Stimulated activated CD8-positive, alpha-beta memory T cell treated with anti-CD3 and anti-CD28 coated beads, Interleukin-12 subunit alpha, Interleukin-12 subunit beta, amount 100 ng/mL, for 24 hours (primary cell): Measurements from ENCODE around the gene SSH2.

ENCODE experiments used
- DNase-seq: peaks from one replicate; pipeline ENCODE4 v3.0.0-alpha.2; 2020; ENCODE audit errors: extremely low read depth

The SSH2 gene

DNA sequence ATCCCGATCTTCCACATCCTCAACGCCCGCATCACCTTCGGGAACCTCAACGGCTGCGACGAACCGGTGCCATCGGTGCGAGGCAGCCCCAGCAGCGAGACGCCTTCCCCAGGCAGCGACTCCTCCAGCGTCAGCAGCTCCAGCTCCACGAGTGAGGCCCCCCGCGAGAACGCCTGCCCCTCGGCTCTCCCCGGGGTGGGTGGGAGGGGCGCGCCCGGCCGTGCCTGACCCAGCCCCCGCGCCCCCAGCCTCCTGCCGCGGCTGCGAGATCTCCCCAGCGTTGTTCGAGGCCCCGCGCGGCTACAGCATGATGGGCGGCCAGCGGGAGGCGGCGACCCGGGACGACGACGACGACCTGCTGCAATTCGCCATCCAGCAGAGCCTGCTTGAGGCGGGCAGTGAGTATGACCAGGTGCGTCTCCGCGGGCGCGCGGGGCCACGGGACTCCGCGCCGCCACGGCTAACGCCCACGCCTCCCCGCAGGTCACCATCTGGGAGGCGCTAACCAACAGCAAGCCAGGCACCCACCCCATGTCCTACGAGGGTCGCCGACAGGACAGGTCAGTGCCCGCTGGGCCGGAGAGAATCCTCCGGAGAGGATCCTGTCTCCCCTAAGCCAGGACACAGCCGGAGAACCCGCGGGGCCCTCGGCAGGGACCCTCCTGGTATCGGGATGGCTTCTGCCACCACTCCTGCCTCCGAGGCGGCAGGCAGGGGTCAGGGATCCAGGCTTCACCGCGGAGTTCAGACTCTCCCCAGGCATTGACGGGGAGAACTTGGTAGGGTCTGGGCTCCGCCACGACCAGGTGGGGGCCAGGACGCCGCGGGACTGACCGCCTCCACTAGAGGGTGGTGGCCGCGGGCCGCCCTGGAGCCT is 317.4 kb downstream of the SSH2 start:
- no peak for DNase-seq

DNA sequence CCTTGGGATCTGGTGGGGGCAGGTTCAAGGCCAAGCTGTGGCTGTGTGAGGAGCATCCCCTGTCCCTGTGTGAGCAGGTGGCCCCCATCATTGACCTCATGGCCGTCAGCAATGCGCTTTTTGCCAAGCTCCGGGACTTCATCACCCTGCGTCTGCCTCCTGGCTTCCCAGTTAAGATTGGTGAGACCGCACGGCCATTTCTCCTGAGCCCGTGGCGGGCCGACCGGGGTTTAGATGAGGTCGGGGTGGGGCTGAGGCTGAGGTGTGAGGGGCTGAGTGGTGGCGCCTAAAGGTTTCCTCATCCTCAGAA is 318.0 kb downstream of the SSH2 start:
- no peak for DNase-seq

GRCh38 chr17:29611351-29612093 is 318.5 kb downstream of the SSH2 start:
- DNase-seq, result no peak

DNA sequence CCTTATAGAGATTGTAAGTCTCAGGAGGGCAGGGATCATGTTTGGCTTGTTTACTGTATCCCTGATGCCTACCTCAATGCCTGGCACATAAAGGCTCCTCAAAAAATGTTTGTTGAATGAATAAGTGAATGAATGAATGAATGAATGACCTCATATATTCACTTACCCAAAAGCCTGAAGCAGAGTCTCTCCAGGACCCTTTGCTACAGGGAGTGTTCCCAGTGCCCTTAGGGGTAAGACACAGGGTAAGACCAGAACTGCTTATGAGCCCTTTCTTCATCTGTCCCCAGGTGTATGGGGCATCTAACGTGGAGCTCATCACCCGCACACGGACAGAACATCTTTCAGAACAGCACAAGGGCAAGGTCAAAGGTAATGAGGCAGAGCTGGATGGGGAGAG is 319.6 kb downstream of the SSH2 start:
- DNase-seq, result no peak

DNA sequence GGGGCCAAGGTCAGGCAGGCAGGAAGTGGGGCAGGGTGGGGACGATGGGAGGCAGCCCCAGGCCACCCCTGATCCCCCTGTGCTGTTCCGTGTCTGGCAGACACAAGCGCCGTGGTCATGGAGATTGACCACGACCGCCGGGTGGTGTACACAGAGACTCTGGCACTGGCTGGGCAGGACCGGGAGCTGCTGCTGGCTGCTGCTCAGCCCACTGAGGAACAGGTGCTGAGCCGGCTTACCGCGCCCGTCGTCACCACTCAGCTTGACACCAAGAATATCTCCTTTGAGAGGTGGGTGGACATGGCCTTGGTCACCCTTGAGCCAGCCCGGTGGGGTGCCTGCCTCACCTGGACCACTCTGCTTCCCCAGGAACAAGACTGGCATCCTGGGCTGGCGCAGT is 321.0 kb downstream of the SSH2 start:
- DNase-seq, result no peak

GRCh38 chr17:29607557-29608195 is 322.4 kb downstream of the SSH2 start:
- no peak for DNase-seq

DNA sequence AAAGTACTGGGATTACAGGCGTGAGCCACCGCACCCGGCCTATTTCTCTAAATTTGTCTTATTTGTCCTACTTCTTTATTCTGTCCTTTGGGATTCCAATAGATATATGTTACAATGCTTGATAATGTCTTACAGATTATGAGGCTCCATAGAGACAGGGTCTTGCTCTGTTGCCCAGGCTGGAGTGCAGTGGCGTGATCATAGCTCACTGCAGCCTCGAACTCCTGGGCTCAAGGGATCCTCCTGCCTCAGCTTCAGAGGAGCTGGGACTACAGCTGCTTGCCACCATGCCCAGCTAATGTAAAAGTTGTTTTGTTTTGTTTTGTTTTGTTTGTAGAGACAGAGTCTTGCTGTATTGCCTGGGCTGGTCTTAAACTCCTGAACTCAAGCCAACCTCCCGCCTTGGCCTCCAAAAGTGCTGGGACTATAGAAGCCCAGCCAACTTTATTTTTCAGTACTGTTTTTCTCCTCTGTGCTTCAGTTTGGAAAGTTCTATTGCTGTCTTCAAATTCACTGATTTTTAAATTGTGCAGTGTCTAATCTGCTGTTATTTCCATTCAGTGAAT is 326.8 kb downstream of the SSH2 start:
- no peak for DNase-seq

DNA sequence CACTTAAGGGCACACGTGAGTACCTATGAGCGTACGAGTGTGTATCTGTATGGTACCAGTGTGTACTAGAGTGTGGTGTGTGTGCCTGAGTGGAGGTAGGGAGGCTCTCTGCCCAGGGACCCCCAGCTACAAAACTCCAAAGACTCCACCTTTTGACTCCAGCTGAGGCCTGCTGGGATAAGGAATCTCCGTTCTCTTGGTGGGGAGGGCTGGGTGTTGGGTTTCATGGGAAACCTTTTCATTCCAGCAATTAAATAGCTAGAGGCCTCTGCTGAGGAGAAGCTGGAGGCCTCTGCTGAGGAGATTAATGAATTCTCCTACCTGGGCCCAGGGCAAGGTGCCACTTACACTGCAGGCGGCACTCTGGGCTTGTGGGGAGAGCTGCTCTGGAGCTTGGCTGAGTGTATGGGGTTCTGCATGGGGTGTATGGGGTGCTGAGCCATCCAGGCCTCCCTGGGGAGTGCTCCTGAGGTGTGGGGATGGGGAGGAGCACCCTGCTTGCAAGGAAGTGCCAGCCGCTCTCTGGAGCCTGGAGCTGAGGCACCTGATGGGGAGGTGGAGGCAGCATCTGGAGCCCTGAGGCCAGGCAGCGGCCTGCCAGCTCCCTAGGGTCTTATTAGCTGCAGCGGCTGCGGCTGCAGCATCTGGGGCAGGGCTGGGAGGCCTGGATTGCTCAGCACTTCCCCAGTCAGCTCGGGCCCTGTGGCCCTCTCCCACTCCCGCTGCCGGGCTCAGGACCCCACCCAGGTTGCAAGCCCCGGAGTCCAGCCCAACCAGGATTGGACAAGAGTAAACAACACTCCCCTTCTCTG is 332.5 kb downstream of the SSH2 start:
- DNase-seq, result no peak

DNA sequence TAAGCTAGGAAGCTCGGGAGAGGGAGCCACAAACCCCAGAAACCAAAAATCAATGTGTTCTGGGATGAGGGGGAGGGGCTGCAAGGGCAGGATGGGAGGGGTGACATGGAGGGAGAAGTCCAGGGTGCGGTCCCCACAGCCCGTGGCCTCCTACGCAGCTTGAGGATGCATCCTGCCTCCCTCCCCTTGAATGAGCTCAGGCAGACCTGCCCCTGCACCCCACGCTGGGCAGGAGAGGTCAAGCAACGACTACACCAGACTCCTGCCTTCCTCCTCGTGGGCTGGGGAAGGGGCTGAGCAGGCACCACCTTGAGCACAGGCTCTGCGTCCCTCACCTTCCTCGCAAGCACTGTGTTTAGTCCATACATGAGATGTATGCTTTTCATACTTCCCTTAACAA is 333.2 kb downstream of the SSH2 start:
- DNase-seq, result no peak

DNA sequence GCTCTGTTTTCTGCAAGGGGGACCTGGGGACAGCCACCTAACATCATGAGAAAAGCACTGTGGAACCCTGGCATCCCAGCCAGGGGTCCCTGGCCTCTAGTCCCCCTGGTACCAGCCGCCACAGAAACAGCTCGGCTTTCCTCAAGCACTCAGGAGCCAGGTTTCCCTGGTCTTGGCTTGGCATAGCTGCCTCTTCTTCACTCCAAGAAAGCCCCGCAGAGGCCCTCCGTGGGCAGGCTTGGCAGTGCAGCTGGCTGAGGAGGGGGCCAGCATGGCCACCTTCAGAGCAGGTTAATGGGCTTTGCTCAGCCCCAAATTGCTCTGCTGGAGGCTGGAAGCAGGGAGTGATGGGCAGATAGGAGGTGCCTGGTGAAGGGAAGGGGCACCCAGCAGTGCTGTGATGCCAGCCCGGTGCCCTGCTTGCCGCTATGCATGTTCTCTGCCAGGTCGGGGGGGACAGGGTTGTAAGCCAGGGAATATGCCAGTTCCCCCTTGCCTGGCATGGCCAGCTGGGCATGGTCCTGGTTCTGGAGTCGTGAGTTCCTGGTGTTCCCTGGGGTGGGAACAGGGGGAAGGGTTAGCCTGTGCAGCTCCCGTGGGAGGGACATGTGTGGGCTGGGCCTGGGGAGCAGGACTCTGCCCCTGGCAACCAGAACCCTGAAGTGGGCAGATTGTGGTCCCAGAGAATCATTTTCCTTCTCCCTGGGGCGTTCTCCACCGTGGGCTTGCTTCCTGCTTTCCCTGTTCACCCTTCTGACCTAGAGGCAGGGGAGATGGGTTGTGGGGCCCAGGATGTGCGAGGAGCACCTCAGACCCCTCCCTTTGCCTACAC is 333.9 kb downstream of the SSH2 start:
- DNase-seq, result no peak

DNA sequence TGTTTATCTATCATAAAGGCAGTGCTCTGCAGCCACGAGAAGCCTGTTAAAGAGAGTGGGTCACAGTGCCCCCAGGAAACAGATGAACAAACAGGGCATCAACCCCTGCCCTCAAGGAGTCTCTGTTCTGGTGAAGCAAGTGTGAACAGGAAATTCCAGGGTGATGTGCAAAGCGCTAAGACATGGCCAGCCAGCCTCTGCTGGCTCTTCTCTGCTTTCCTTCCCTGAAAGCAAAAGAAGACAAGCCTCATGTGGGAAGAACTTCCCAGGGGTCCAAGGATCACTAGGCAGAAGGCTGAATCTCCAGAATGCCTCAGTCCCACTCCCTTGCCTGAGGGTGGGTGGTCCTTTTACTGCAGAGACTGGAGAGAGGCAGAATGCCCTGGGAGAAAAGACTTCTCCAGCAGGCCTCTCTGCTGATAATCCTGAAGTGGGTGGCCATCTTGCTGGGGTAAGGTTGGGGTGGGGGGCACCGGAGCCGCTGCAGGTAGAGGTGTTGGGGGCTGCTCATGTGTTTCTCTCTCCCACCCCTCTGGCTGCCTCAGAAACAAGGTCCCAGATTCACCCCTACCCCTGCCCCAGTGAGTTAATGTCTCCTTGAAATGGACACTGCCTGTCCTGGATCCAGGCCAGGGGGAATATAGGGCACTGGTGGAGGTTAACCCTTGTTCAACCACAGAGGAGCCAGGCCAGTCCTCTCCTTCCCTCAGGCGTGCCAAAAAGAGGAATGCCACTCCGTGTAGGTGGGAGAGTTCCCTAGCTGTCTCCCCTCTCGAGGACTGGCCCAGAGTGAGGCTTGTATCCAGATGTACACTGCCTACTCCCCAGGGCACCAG is 334.7 kb downstream of the SSH2 start:
- no peak for DNase-seq

GRCh38 chr17:29594519-29595090 is 335.4 kb downstream of the SSH2 start:
- DNase-seq, result no peak

DNA sequence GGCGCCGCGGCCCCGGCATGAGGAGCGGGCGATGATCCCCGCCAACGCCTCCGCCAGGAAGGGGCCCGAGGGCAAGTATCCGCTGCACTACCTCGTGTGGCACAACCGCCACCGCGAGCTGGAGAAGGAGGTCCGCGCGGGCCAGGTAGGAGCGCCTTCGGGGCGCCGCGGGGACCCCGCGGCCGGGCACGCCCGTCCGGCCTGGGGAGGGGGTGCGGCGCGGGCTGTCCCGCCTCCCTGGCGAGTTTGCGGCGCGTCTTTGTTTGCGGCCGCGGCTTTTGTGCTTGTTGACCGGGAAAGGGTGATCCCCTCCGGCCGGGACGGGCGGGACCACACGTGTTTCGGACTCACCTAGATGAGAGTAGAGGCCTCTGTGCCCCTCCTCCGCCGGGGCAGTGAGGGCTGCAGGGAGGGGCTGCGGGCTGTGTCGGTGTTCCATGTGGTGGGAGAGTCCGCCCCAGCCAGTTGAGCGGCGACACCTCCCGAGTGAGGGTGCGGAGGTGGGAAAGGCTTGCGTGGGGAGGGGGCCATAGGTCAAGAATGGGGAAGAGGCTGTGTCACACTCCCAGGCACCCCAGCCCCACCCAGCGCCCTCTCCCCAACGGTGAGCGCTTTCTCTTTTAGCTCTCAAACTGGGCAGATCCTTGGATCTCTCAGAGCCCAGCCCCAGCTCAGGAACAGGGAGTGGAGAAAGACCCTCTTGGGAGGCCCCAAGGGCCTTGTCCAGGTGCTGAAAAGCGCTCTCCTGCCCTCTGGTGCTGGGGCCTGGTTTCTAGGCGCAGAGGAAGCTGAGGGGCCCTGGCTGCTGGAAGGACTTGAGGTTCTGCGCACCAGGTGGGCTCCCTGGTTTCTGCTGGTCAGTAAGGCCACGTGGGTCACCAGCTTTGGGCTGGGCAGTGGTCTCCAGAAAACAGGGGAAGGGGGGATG is 336.2 kb downstream of the SSH2 start:
- no peak for DNase-seq

GRCh38 chr17:29592850-29593551 is 337.0 kb downstream of the SSH2 start, which contains the start of gene ANKRD13B:
Gene ANKRD13B, plus strand, starts transcription at chr17:29593132. Its CDS starts 490 bp downstream, at chr17:29593622.
- no peak for DNase-seq

DNA sequence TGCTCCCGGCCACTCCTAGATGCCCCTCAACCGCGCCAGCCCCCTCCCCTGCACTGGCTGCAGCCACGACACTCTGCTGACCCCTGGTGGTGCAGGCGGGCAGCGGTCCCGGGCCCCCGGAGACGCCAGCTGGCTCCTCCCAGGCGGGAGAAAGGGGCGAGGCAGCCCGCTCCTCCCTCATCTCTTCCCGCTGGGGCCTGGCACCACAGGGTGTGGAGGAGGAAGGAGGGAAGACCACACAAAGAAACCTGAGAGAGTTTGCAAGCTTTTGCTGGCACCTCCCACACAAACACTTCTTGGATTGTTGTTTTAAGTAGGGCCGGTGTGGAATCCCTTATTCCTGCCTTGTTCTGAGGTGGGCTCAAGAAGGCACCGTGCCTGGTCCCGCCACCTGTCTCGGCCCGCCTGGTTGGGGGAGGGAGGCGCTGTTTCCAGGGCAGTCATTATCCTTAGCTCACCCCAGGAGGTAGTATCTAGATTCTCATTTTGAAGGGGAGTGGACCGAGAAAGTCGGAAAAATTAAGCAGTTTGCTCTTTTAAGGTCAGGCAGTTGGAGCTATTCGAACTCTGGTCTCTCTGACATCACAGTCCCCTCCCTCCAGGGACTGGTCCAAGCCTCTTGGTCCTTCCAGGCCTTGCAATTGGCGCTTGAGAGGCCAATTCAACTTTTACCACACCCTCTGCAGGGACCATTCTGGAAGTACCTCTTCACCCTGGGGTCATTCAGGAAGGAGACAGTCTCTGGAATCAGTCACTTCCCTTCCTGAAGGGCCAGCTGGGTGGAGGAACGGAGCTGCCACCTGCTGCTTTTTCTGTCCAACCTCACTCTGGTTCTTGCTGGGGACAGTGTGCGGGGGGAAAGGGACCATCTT is 338.1 kb downstream of the SSH2 start:
- no peak for DNase-seq

GRCh38 chr17:29591146-29591736 is 338.8 kb downstream of the SSH2 start:
- DNase-seq, result no peak
